GM21737 (cell line): ENCODE measurements around the gene MCF2.
A peak's percentile ranks its signal among the peaks of the same experiment; 100 is the strongest.
"Not testable (repeated sequence)": the region's sequence is repeated elsewhere in the genome, so short reads cannot be mapped to it uniquely, and the experiment has no call there.

Experiments
- ATAC-seq: cut with Tn5 transposase; IDR thresholded peaks from one replicate; pipeline ENCODE4 v1.9.1; 2021; ENCODE audit warnings: mild to moderate bottlenecking, moderate library complexity; ENCODE audit not compliant: unreplicated experiment

MCF2 gene

GRCh38 chrX:139708067-139708466 is at the start of gene MCF2:
Gene MCF2 (minus strand): TSS chrX:139708167. CDS start chrX:139651744, 56,423 bp downstream.
- ATAC-seq: no peak

- ATAC-seq: no peak
Observed at GRCh38 chrX:139751053-139751452, 43.1 kb upstream of the MCF2 start.

- ATAC-seq: no peak
Observed at GRCh38 chrX:139750390-139750789, 42.4 kb upstream of the MCF2 start.

GRCh38 chrX:139739138-139739537 is 31.2 kb upstream of the MCF2 start:
- ATAC-seq: peak; percentile 88

GRCh38 chrX:139738581-139738980 is 30.6 kb upstream of the MCF2 start:
- ATAC-seq: no peak

GRCh38 chrX:139736151-139736550 is 28.2 kb upstream of the MCF2 start:
- ATAC-seq: no peak

GRCh38 chrX:139734996-139735395 is 27.0 kb upstream of the MCF2 start:
- no peak for ATAC-seq

GRCh38 chrX:139725720-139726119 is 17.8 kb upstream of the MCF2 start:
- ATAC-seq: peak; percentile 79

GRCh38 chrX:139724626-139725025 is 16.7 kb upstream of the MCF2 start:
- no peak for ATAC-seq

GRCh38 chrX:139720979-139721378 is 13.0 kb upstream of the MCF2 start:
- ATAC-seq: no peak

GRCh38 chrX:139720136-139720535 is 12.2 kb upstream of the MCF2 start:
- ATAC-seq: no peak

GRCh38 chrX:139702658-139703057 is 5.3 kb downstream of the MCF2 start:
- ATAC-seq: no peak

GRCh38 chrX:139692908-139693307 is 15.1 kb downstream of the MCF2 start:
- ATAC-seq: no peak

- no peak for ATAC-seq
Observed at GRCh38 chrX:139692506-139692849, 15.5 kb downstream of the MCF2 start.

- ATAC-seq: no peak
Observed at GRCh38 chrX:139691843-139692505, 16.0 kb downstream of the MCF2 start.

- no peak for ATAC-seq
Observed at GRCh38 chrX:139691493-139691842, 16.5 kb downstream of the MCF2 start.

GRCh38 chrX:139685175-139685574 is 22.8 kb downstream of the MCF2 start:
- ATAC-seq: not testable (repeated sequence)

- ATAC-seq: no peak
Observed at GRCh38 chrX:139680356-139680755, 27.6 kb downstream of the MCF2 start.

GRCh38 chrX:139647597-139647996 is 60.4 kb downstream of the MCF2 start:
- ATAC-seq: no peak

- ATAC-seq: no peak
Observed at GRCh38 chrX:139642241-139642927, 65.6 kb downstream of the MCF2 start.

GRCh38 chrX:139640259-139640658 is 67.7 kb downstream of the MCF2 start:
- ATAC-seq: no peak

GRCh38 chrX:139639253-139639652 is 68.7 kb downstream of the MCF2 start:
- no peak for ATAC-seq

- no peak for ATAC-seq
Observed at GRCh38 chrX:139600105-139600504, 107.9 kb downstream of the MCF2 start.
